Measurements from ENCODE around the gene ANGEL1. TPM values are rescaled to one million over a fixed set of nuclear protein-coding genes. Genes with fewer than 3 reads are reported as not detected.

ANGEL1 gene
- total RNA-seq, 4 donors from 2014 or later, result 5.7 to 15.3 (median 11.5) TPM

- H3K4me3 ChIP-seq (ENCODE audit: low read depth, poor library complexity, severe bottlenecking), result no peak overlapping the region
- WGBS, 2 donors, result 93 to 96% methylated on average over 2 to 7 of the region's 7 CpGs
- peak in 1 of 2 donors; percentile 79 for DNase-seq (ENCODE audit: low spot score in 2 of 2)
- intact Hi-C loops (cut with DNase I; ENCODE audit: low total_unique reads), result no loop called here
- TF ChIP-seq POLR2A (IDR thresholded peaks at IDR 0.05) (no peak), CTCF (IDR thresholded peaks at IDR 0.05) (no peak)
Observed at GRCh38 chr14:76779221-76780057, 33.2 kb downstream of the ANGEL1 start.

- intact Hi-C loops (cut with DNase I; ENCODE audit: low total_unique reads), result no loop called here
- DNase-seq (ENCODE audit: low spot score in 2 of 2), result peak in 1 of 2 donors; percentile 80
- 68 to 74% methylated on average over 16 of the region's 16 CpGs for WGBS, 2 donors
Observed at GRCh38 chr14:76778546-76779215, 34.0 kb downstream of the ANGEL1 start.

GRCh38 chr14:76777721-76778120 lies 35.0 kb downstream of the ANGEL1 start:
- intact Hi-C loops (cut with DNase I; ENCODE audit: low total_unique reads), result no loop called here
- 73 to 85% methylated on average over 8 to 9 of the region's 9 CpGs for WGBS, 2 donors
- TF ChIP-seq POLR2A (IDR thresholded peaks at IDR 0.05) (no peak), CTCF (IDR thresholded peaks at IDR 0.05) (no peak)
- peak in 1 of 2 donors; percentile 52 for DNase-seq (ENCODE audit: low spot score in 2 of 2)
- H3K4me3 ChIP-seq (ENCODE audit: low read depth, poor library complexity, severe bottlenecking), result no peak overlapping the region

More at GRCh38 chr14:76778546-76779215, 34.0 kb downstream of the ANGEL1 start:
- no peak overlapping the region for H3K4me3 ChIP-seq (ENCODE audit: low read depth, poor library complexity, severe bottlenecking)
- TF ChIP-seq CTCF (IDR thresholded peaks at IDR 0.05) (no peak), POLR2A (IDR thresholded peaks at IDR 0.05) (no peak)

GRCh38 chr14:76776428-76777251 lies 36.0 kb downstream of the ANGEL1 start:
- H3K4me3 ChIP-seq (ENCODE audit: low read depth, poor library complexity, severe bottlenecking), result no peak overlapping the region
- intact Hi-C loops (cut with DNase I; ENCODE audit: low total_unique reads), result no loop called here
- 82 to 84% methylated on average over 9 to 10 of the region's 10 CpGs for WGBS, 2 donors
- TF ChIP-seq CTCF (IDR thresholded peaks at IDR 0.05) (no peak), POLR2A (IDR thresholded peaks at IDR 0.05) (no peak)
- DNase-seq (ENCODE audit: low spot score in 2 of 2), result peak in 1 of 2 donors; percentile 60

- DNase-seq (ENCODE audit: low spot score in 2 of 2), result peak in 1 of 2 donors; percentile 83
- no peak overlapping the region for H3K4me3 ChIP-seq (ENCODE audit: low read depth, poor library complexity, severe bottlenecking)
- 96 to 97% methylated on average over 54 of the region's 54 CpGs for WGBS, 2 donors
- TF ChIP-seq CTCF (IDR thresholded peaks at IDR 0.05) (no peak), POLR2A (IDR thresholded peaks at IDR 0.05) (no peak)
- intact Hi-C loops (cut with DNase I; ENCODE audit: low total_unique reads), result no loop called here
Observed at GRCh38 chr14:76775695-76776427, 36.8 kb downstream of the ANGEL1 start.

Data from lower leg skin (tissue), 4 donors.